T-cell (primary cell): ENCODE results near the gene MAN1B1. TPM values are rescaled to one million over a fixed set of nuclear protein-coding genes. Genes with fewer than 3 reads are reported as not detected.

ENCODE experiments used
- ATAC-seq, 4 experiments: fragments of 200-7000 bp in 3 of 4; fragments of 150-1000 bp in 1 of 4; cut with Tn5 transposase; replicated peaks in 1 of 4; 1 replicate in 3 of 4; 2 replicates in 1 of 4; pipeline ENCODE4 v1.10.0; 2021; ENCODE audit warnings: moderate library complexity in 3 of 4, mild to moderate bottlenecking in 2 of 4, moderate number of reproducible peaks in 1 of 4
- CTCF ChIA-PET, 2 donors: fragments of 300-600 bp; sonication (Branson Sonifier 250); formaldehyde crosslinking; loops; one replicate each; lab custom pipeline; 2022; ENCODE audit warnings: antibody characterized with exemption in 2 of 2; lab: Charles Lee
- POLR2A ChIA-PET, 2 donors: fragments of 300-600 bp; sonication (Branson Sonifier 250); formaldehyde crosslinking; loops; one replicate each; lab custom pipeline; 2022; ENCODE audit warnings: antibody characterized with exemption in 2 of 2; lab: Charles Lee
- DNase-seq, 35 experiments: peaks; one replicate each; pipeline versions ENCODE4 v3.0.0 to v3.0.0-alpha.2; 2013 to 2023
- H3K27ac ChIP-seq: one replicate; pipeline ENCODE4 v1.5.1; 2013; ENCODE audit warnings: low read length
- H3K27me3 ChIP-seq, 2 experiments: replicated peaks in 1 of 2; 1 replicate in 1 of 2; 2 replicates in 1 of 2; pipeline versions ENCODE4 v1.6.1 to v1.7.0; 2013; ENCODE audit warnings: low read length in 1 of 2, mixed read lengths in 1 of 2; ENCODE audit not compliant: control insufficient read depth in 2 of 2, insufficient read depth in 2 of 2; ENCODE audit errors: extremely low read depth in 1 of 2
- H3K36me3 ChIP-seq, 2 donors: 1 replicate in 1 of 2; 2 replicates in 1 of 2; pipeline versions ENCODE4 v1.6.1 to v1.7.0; 2013; ENCODE audit warnings: low read length in 1 of 2; ENCODE audit not compliant: control insufficient read depth in 2 of 2, insufficient read depth in 1 of 2; ENCODE audit errors: extremely low read depth in 1 of 2
- H3K4me1 ChIP-seq, 2 experiments: 1 replicate in 1 of 2; 2 replicates in 1 of 2; pipeline versions ENCODE4 v1.6.1 to v1.7.0; 2013; ENCODE audit warnings: low read length in 2 of 2, mixed read lengths in 1 of 2; ENCODE audit not compliant: insufficient read depth in 2 of 2, control insufficient read depth in 1 of 2; ENCODE audit errors: extremely low read depth in 1 of 2
- H3K4me3 ChIP-seq, 2 donors: 1 replicate in 1 of 2; 2 replicates in 1 of 2; pipeline versions ENCODE4 v1.5.1 to v1.7.0; 2013; ENCODE audit warnings: mild to moderate bottlenecking in 2 of 2, low read length in 1 of 2, moderate library complexity in 1 of 2; ENCODE audit not compliant: control insufficient read depth in 1 of 2; ENCODE audit errors: extremely low read depth in 1 of 2
- H3K9me3 ChIP-seq: 2 replicates; pipeline ENCODE4 v1.7.0; 2013
- H3K27ac Mint-ChIP-seq, 2 donors: one replicate each; pipeline ENCODE4 v1.8.0; 2020 to 2021; ENCODE audit warnings: mild to moderate bottlenecking in 2 of 2, mixed read lengths in 2 of 2
- H3K27me3 Mint-ChIP-seq, 2 donors: one replicate each; pipeline ENCODE4 v1.8.0; 2021 to 2022; ENCODE audit warnings: mixed read lengths in 2 of 2
- H3K36me3 Mint-ChIP-seq: one replicate; pipeline ENCODE4 v1.8.0; 2021; ENCODE audit warnings: mixed read lengths
- H3K4me1 Mint-ChIP-seq, 3 donors: one replicate each; pipeline ENCODE4 v1.8.0; 2020 to 2022; ENCODE audit warnings: mixed read lengths in 3 of 3, mild to moderate bottlenecking in 1 of 3
- H3K4me3 Mint-ChIP-seq, 3 donors: one replicate each; pipeline ENCODE4 v1.8.0; 2020 to 2022; ENCODE audit warnings: mild to moderate bottlenecking in 3 of 3, mixed read lengths in 3 of 3, moderate library complexity in 3 of 3
- H3K9me3 Mint-ChIP-seq, 3 donors: one replicate each; pipeline ENCODE4 v1.8.0; 2020 to 2022; ENCODE audit warnings: mixed read lengths in 3 of 3
- WGBS: methylation state at CpG from one replicate; pipeline ENCODE4 v1.1.5; 2013; ENCODE audit warnings: missing lambda C conversion rate; ENCODE audit not compliant: insufficient coverage; 5-methylcytosine and 5-hydroxymethylcytosine counted together
- total RNA-seq, 35 experiments: library from RNA in 6 of 35; stranded (reverse) in 6 of 35; fragments of 120-200 nt in 1 of 35; gene quantifications; one replicate each; pipeline versions ENCODE4 v1.2.1 to v1.2.4 and lab custom pipeline; 2013 to 2026

MAN1B1 gene
- total RNA-seq, result 10 to 100 TPM; 62.0 to 91.5 (median 84.8) TPM
- total RNA-seq (2013), result 47.2 TPM
- 22.6 to 136 (median 94.6) reads per million in 29 experiments for total RNA-seq (lab: John Stamatoyannopoulos, UW)

DNA sequence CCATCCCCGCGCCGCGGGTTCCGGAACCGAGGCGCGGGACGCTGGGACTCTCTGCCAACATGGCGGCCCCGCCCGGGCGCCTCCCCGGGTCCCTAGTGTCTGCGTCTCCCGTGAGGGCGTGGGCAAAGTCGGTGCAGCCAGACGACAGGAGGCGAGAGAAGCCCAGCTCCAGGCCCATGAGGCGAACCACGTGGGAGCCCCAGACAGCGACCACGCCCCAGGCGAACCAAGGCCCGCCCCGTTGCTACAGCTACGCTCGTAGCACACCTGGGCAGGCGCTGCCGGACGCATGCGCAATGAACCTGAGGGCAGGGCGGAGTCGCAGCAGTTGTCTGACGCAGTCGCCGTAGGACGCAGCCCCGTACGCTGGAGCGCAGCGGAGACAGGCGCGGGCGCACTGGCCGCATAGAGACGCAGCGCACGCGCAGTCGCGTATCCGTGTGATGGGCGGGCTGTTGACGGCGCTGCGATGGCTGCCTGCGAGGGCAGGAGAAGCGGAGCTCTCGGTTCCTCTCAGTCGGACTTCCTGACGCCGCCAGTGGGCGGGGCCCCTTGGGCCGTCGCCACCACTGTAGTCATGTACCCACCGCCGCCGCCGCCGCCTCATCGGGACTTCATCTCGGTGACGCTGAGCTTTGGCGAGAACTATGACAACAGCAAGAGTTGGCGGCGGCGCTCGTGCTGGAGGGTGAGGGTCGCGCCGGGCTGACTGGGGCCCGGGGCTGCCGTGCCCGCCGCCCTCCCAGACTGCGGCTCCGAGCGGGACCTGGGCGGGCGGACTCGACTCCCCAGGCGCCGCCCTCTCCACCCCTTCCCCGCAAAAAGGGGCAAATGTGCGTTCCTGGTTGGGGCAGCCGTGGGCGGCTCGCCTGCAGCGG, at the start of gene MAN1B1:
TSS of gene MAN1B1 (plus strand) at position 455 of the 878 bp plus-strand sequence. CDS start at position 470, 15 bp downstream.
- DNase-seq (peak; percentile 93 to 100 (median 99)), ATAC-seq (peak; percentile 85 to 90 (median 86))
- ChIA-PET CTCF (interaction anchor here (0.6 to 1.8 kb wide), 12 partner anchors 9 to 185 kb away, joined by 3 to 42 read pairs (median 3); partner anchors contain the start of genes ABCA2 (in 1 of the 2), SAPCD2 (in 1 of the 2) and TUBB4B (in 1 of the 2)), POLR2A (interaction anchor here (0.6 to 1.5 kb wide), 10 partner anchors 9 to 287 kb away, joined by 3 to 12 read pairs (median 4); partner anchors contain the start of genes SAPCD2 (in 1 of the 2), TPRN (in 1 of the 2) and TUBB4B (in 1 of the 2))
- Histone ChIP-seq H3K27me3 (peaks cover 0 to 3% of the 10 kb centered on the region in 2 experiments), H3K27ac (peak within 1 kb of the TSS; percentile 78), H3K9me3 (no peaks in the 10 kb centered on the region), H3K4me1 (peaks cover 13 to 31% of the 10 kb centered on the region in 2 experiments), H3K4me3 (peak within 1 kb of the TSS; percentile 67 to 75), H3K36me3 (peaks cover 7 to 27% of the 10 kb centered on the region in 2 donors)
- no peaks in the 10 kb centered on the region for H3K27me3 Mint-ChIP-seq
- peaks cover 12% of the 10 kb centered on the region for H3K36me3 Mint-ChIP-seq
- H3K9me3 Mint-ChIP-seq, result no peaks in the 10 kb centered on the region
- H3K4me3 Mint-ChIP-seq, result peak within 1 kb of the TSS; percentile 79 to 93 (median 89)
- under 1% methylated on average over 99 of the region's 101 CpGs for WGBS
- H3K27ac Mint-ChIP-seq, result peak within 1 kb of the TSS; percentile 88 to 94
- H3K4me1 Mint-ChIP-seq, result peaks cover 28 to 40% (median 32%) of the 10 kb centered on the region in 3 donors

DNA sequence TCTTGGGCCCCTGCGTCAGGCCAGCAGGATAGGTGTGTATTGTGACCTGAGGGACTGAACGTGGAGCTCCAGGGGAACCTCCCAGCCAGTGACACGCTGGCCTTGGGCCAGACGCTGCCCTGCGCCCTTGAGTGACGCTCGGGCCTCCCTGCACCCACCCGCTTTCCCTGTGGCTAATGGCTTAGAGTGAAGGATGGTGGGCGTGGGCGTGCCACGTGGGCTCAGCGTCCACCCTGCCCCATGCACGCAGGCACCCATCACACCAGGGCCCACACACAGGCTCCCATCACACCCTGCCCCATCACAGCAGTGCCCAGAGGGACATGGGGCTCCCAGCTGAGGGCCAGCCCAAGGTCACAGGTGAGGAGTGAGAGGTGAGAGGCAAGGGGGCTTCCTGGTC, 49.8 kb upstream of the MAN1B1 start:
- peaks cover 19 to 26% (median 23%) of the 10 kb centered on the region in 3 donors for H3K4me1 Mint-ChIP-seq
- no peak overlapping the region for H3K27ac Mint-ChIP-seq
- H3K36me3 ChIP-seq, result no peaks in the 10 kb centered on the region
- peaks cover 2 to 37% of the 10 kb centered on the region in 2 experiments for H3K4me1 ChIP-seq
- no peak overlapping the region for H3K4me3 ChIP-seq
- no peaks in the 10 kb centered on the region for H3K9me3 ChIP-seq
- DNase-seq (no peak), ATAC-seq (no peak)
- H3K9me3 Mint-ChIP-seq, result no peaks in the 10 kb centered on the region
- H3K27me3 ChIP-seq, result peaks cover 0 to 34% of the 10 kb centered on the region in 2 experiments
- H3K36me3 Mint-ChIP-seq, result no peaks in the 10 kb centered on the region
- CTCF ChIA-PET, result no interaction called here
- H3K4me3 Mint-ChIP-seq, result no peak overlapping the region
- WGBS, result 80% methylated on average over 2 of the region's 13 CpGs
- peaks cover 0 to 3% of the 10 kb centered on the region in 2 donors for H3K27me3 Mint-ChIP-seq
- no peak overlapping the region for H3K27ac ChIP-seq
- POLR2A ChIA-PET, result no interaction called here

GRCh38 chr9:137037483-137037882, 49.3 kb upstream of the MAN1B1 start:
- CTCF ChIA-PET, result no interaction called here
- 88% methylated on average over 5 of the region's 10 CpGs for WGBS

GRCh38 chr9:137038916-137039315, 47.9 kb upstream of the MAN1B1 start:
- 86% methylated on average over 5 of the region's 9 CpGs for WGBS
- ChIA-PET CTCF (interaction anchor here in 1 of 2 donors (1.0 kb wide), 1 partner anchor 91 kb away, joined by 4 read pairs; no protein-coding TSS in a partner anchor), POLR2A (no interaction called here)
- no peak for DNase-seq
- H3K4me3 Mint-ChIP-seq, result no peak overlapping the region
- Histone ChIP-seq H3K4me1 (peaks cover 4 to 26% of the 10 kb centered on the region in 2 experiments), H3K27ac (no peak overlapping the region), H3K4me3 (no peak overlapping the region), H3K27me3 (peaks cover 2 to 48% of the 10 kb centered on the region in 2 experiments), H3K9me3 (no peaks in the 10 kb centered on the region), H3K36me3 (no peaks in the 10 kb centered on the region)
- no peaks in the 10 kb centered on the region for H3K36me3 Mint-ChIP-seq
- H3K4me1 Mint-ChIP-seq, result peaks cover 10 to 15% (median 13%) of the 10 kb centered on the region in 3 donors
- H3K9me3 Mint-ChIP-seq, result no peaks in the 10 kb centered on the region
- no peak overlapping the region for H3K27ac Mint-ChIP-seq
- peaks cover 0 to 9% of the 10 kb centered on the region in 2 donors for H3K27me3 Mint-ChIP-seq
- ATAC-seq, result no peak

More at GRCh38 chr9:137037483-137037882, 49.3 kb upstream of the MAN1B1 start:
- no peaks in the 10 kb centered on the region for H3K9me3 ChIP-seq
- peaks cover 0 to 3% of the 10 kb centered on the region in 2 donors for H3K27me3 Mint-ChIP-seq
- H3K4me1 ChIP-seq, result peaks cover 2 to 32% of the 10 kb centered on the region in 2 experiments
- ATAC-seq, result no peak
- no peak overlapping the region for H3K27ac ChIP-seq
- H3K36me3 ChIP-seq, result no peaks in the 10 kb centered on the region
- H3K9me3 Mint-ChIP-seq, result no peaks in the 10 kb centered on the region
- H3K36me3 Mint-ChIP-seq, result no peaks in the 10 kb centered on the region
- peaks cover 16 to 23% (median 19%) of the 10 kb centered on the region in 3 donors for H3K4me1 Mint-ChIP-seq
- H3K27me3 ChIP-seq, result peaks cover 0 to 34% of the 10 kb centered on the region in 2 experiments
- H3K4me3 Mint-ChIP-seq, result no peak overlapping the region
- no peak overlapping the region for H3K27ac Mint-ChIP-seq
- no peak for DNase-seq
- H3K4me3 ChIP-seq, result no peak overlapping the region
- POLR2A ChIA-PET, result no interaction called here

GRCh38 chr9:137039611-137040366, 47.0 kb upstream of the MAN1B1 start:
- Histone ChIP-seq H3K27ac (no peak overlapping the region), H3K36me3 (no peaks in the 10 kb centered on the region), H3K4me3 (no peak overlapping the region), H3K4me1 (peaks cover 12 to 27% of the 10 kb centered on the region in 2 experiments), H3K9me3 (no peaks in the 10 kb centered on the region), H3K27me3 (peaks cover 2 to 57% of the 10 kb centered on the region in 2 experiments)
- ChIA-PET CTCF (no interaction called here), POLR2A (no interaction called here)
- H3K36me3 Mint-ChIP-seq, result no peaks in the 10 kb centered on the region
- 89% methylated on average over 11 of the region's 32 CpGs for WGBS
- no peak overlapping the region for H3K4me3 Mint-ChIP-seq
- peaks cover 0 to 15% of the 10 kb centered on the region in 2 donors for H3K27me3 Mint-ChIP-seq
- ATAC-seq, result no peak
- peaks cover 10 to 18% (median 12%) of the 10 kb centered on the region in 3 donors for H3K4me1 Mint-ChIP-seq
- no peak for DNase-seq
- no peaks in the 10 kb centered on the region for H3K9me3 Mint-ChIP-seq
- no peak overlapping the region for H3K27ac Mint-ChIP-seq

DNA sequence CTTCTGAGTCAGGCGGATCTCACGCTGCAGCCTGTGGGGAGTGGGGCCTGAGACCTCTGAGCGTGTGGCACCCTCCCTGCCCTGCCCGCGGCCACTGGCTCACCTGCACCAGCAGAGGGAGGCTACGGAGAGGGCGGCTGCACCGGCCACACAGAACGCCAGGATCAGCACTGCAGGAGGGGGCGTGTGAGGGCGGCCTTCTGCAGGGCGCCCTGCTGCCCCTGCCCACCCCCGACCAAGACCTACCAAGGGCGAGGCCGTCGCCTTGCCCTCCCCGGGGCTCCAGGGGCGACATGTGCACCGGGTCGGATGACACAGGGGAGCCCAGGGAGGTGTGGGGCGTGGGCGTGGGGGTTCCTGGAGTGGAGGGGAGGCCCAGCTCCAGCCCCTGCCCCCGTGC, 46.2 kb upstream of the MAN1B1 start:
- Mint-ChIP-seq H3K27ac (no peak overlapping the region), H3K9me3 (no peaks in the 10 kb centered on the region), H3K4me3 (no peak overlapping the region), H3K36me3 (no peaks in the 10 kb centered on the region), H3K27me3 (peaks cover 0 to 19% of the 10 kb centered on the region in 2 donors), H3K4me1 (peaks cover 8 to 17% (median 15%) of the 10 kb centered on the region in 3 donors)
- ChIA-PET POLR2A (no interaction called here), CTCF (no interaction called here)
- no peak overlapping the region for H3K4me3 ChIP-seq
- no peak for ATAC-seq
- no peak for DNase-seq
- H3K9me3 ChIP-seq, result no peaks in the 10 kb centered on the region
- 85% methylated on average over 21 of the region's 23 CpGs for WGBS
- peaks cover 2 to 65% of the 10 kb centered on the region in 2 experiments for H3K27me3 ChIP-seq
- no peak overlapping the region for H3K27ac ChIP-seq
- peaks cover 11 to 27% of the 10 kb centered on the region in 2 experiments for H3K4me1 ChIP-seq
- H3K36me3 ChIP-seq, result no peaks in the 10 kb centered on the region
